Peyer's patch (tissue), 4 donors: ENCODE measurements around the gene ITGB2.

Experiments
- CTCF ChIP-seq, 6 experiments: fragments of 450-650 bp in 4 of 6; fragments of 200-600 bp in 2 of 6; sonication (generic) in 1 of 6; IDR thresholded peaks; one replicate each; pipeline ENCODE4 v1.5.1; 2017 to 2019; ENCODE audit warnings: antibody characterized with exemption in 6 of 6, mild to moderate bottlenecking in 3 of 6, moderate library complexity in 1 of 6
- POLR2A ChIP-seq, 2 donors: fragments of 450-650 bp; IDR thresholded peaks; one replicate each; pipeline ENCODE4 v1.5.1; 2017; ENCODE audit warnings: antibody characterized with exemption in 2 of 2, mild to moderate bottlenecking in 2 of 2, moderate library complexity in 2 of 2

DNA sequence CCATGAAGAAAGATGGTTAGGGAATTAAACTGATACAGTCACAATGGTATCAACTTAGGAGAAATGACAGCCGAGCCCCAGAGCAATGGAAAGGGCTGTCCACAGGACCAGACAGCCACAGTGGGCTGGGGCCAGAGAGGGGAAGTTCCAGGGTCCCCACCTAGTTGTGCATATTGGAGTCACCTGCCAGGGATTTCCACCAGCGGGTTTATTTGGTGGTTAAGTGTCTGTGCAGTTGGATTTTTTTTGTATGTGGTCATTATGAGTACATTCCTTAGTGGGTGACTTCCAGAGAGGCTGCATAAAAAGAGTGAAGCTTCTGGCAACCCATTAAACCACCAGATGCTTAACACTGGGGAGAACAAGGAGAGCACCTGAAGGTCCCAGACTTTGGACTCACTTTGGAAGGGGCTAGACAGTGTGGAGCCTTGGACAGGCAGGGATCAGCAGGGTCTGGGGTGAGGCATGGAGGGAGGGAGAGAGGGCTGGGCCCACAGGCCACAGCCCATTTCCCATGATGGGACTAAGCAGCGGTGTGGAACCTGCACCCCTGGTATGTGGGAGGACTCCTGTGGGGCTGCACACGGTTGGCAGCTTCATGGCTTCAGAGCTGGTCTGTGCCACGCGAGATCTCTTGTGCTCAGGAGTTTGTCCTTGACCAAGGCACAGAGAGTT lies 39.4 kb downstream of the ITGB2 start:
- TF ChIP-seq CTCF (IDR thresholded peaks at IDR 0.05) (no peak), POLR2A (IDR thresholded peaks at IDR 0.05) (no peak)
